OCI-LY7 (cell line): ENCODE results near the gene PLPPR1. TPM values are rescaled to one million over a fixed set of nuclear protein-coding genes. Genes with fewer than 3 reads are reported as not detected.

Experiments
- BruUV-seq: library from RNA; stranded (reverse); fragments of 400-500 nt; replicated peaks from 2 replicates; lab custom pipeline; 2021; lab: Mats Ljungman, UMichigan
- CTCF ChIA-PET: fragments of 300-600 bp; sonication (Branson Sonifier 250); formaldehyde crosslinking; loops from one replicate; lab custom pipeline; 2022; ENCODE audit warnings: antibody characterized with exemption; ENCODE audit not compliant: unreplicated experiment; lab: Charles Lee
- POLR2A ChIA-PET: fragments of 300-600 bp; sonication (Branson Sonifier 250); formaldehyde crosslinking; loops from one replicate; lab custom pipeline; 2022; ENCODE audit warnings: antibody characterized with exemption; lab: Charles Lee
- DNase-seq: peaks from one replicate; pipeline ENCODE4 v3.0.0-alpha.2; 2015; ENCODE audit warnings: low spot score
- H2AFZ ChIP-seq: fragments of 200-600 bp; sonication (generic), shearing (Covaris generic); 2 replicates; pipeline ENCODE4 v1.6.1; 2014; ENCODE audit warnings: mild to moderate bottlenecking, antibody characterized with exemption, low read length, moderate library complexity
- H3K27ac ChIP-seq: fragments of 200-600 bp; sonication (generic); 2 replicates; pipeline ENCODE4 v1.5.1; 2014; ENCODE audit warnings: mixed run types, low read depth, mild to moderate bottlenecking, moderate library complexity, low read length, inconsistent platforms; ENCODE audit not compliant: poor library complexity, severe bottlenecking
- H3K36me3 ChIP-seq: fragments of 200-600 bp; sonication (generic); 2 replicates; pipeline ENCODE4 v1.6.1; 2014; ENCODE audit warnings: mild to moderate bottlenecking, antibody characterized with exemption, low read length, moderate library complexity, mixed read lengths; ENCODE audit not compliant: insufficient read depth
- H3K4me1 ChIP-seq: fragments of 200-600 bp; sonication (generic); 2 replicates; pipeline ENCODE4 v1.5.1; 2014; ENCODE audit warnings: mild to moderate bottlenecking, low read length; ENCODE audit not compliant: insufficient read depth, poor library complexity, severe bottlenecking
- H3K4me2 ChIP-seq: fragments of 200-600 bp; sonication (generic); 2 replicates; pipeline ENCODE4 v1.6.1; 2014; ENCODE audit warnings: mild to moderate bottlenecking, low read length
- H3K4me3 ChIP-seq: fragments of 200-600 bp; sonication (generic); 2 replicates; pipeline ENCODE4 v1.5.1; 2014; ENCODE audit warnings: mild to moderate bottlenecking, low read depth, low read length; ENCODE audit not compliant: poor library complexity, severe bottlenecking
- H3K79me2 ChIP-seq: fragments of 200-600 bp; sonication (generic); 2 replicates; pipeline ENCODE4 v1.6.1; 2016; ENCODE audit warnings: low read depth, mild to moderate bottlenecking, low read length, moderate library complexity, mixed read lengths; ENCODE audit not compliant: insufficient read depth
- H3K9me2 ChIP-seq: fragments of 200-600 bp; sonication (generic); 2 replicates; pipeline ENCODE4 v1.6.1; 2016; ENCODE audit warnings: mild to moderate bottlenecking, low read length, mixed read lengths; ENCODE audit not compliant: insufficient read depth
- H3K9me3 ChIP-seq: fragments of 200-600 bp; sonication (generic); 2 replicates; pipeline ENCODE4 v1.6.1; 2014; ENCODE audit warnings: mild to moderate bottlenecking, mixed run types, low read length, mixed read lengths
- H4K20me1 ChIP-seq: fragments of 200-600 bp; sonication (generic); 2 replicates; pipeline ENCODE4 v1.6.1; 2014; ENCODE audit warnings: mild to moderate bottlenecking, antibody characterized with exemption, low read length, moderate library complexity, mixed read lengths; ENCODE audit not compliant: insufficient read depth
- EZH2phosphoT487 ChIP-seq: fragments of 200-600 bp; sonication (generic); IDR thresholded peaks from 2 replicates; pipeline ENCODE4 v1.6.1; 2018; ENCODE audit warnings: low read depth, borderline replicate concordance, mild to moderate bottlenecking, mixed run types, antibody characterized with exemption, low read length, moderate library complexity, mixed read lengths
- intact Hi-C: fragments of 100-400 bp; cut with micrococcal nuclease; formaldehyde crosslinking; loops from one replicate; pipeline ENCODE4 v1.10.0; 2022; ENCODE audit not compliant: unreplicated experiment
- total RNA-seq, 2 experiments: library from RNA; depleted of rRNA in 1 of 2; stranded (reverse); fragments of >200 nt in 1 of 2; shearing (Covaris generic) in 1 of 2; gene quantifications; 2 replicates each; pipeline ENCODE4 v1.2.3, GENCODE V29; 2014 to 2022
- TF ChIP-seq, protein P1 (sequence below): fragments of 200-600 bp; sonication (generic); conservative IDR thresholded peaks from 2 replicates; pipeline ENCODE4 v1.5.1; 2014; ENCODE audit warnings: mild to moderate bottlenecking, antibody characterized with exemption, low read length, moderate library complexity, mixed read lengths

PLPPR1 gene
- total RNA-seq, 2 experiments from 2014 or later = not detected

DNA sequence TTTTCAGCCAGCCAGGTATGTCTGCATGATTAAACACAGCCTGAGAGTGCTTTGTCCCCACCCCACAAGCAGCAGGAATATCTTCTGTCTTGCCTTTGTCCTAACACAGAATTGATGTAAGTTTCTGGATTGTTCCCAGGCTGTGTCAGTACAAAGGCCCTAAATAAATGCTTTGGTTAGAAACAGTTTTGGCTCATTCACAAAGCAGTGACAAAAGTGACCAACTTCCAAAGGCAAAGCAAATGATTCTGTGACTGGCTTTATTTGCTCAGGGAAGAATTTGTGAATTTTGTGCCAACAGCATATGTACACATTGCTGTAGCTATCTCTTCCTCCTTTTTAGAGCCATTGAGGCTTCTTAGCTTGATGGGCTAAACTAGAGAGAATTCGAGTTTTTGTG, 133.7 kb downstream of the PLPPR1 start:
- BruUV-seq = no TSS peak
- Histone ChIP-seq H3K9me2 (no peaks in the 10 kb centered on the region), H3K27ac (no peak overlapping the region), H3K4me3 (no peak overlapping the region), H3K4me1 (no peaks in the 10 kb centered on the region), H3K36me3 (no peaks in the 10 kb centered on the region), H3K9me3 (no peaks in the 10 kb centered on the region), H3K4me2 (no peak overlapping the region), H4K20me1 (no peaks in the 10 kb centered on the region), H2AFZ (no peak overlapping the region), H3K79me2 (no peaks in the 10 kb centered on the region)
- no peak for TF ChIP-seq EZH2phosphoT487
- TF ChIP-seq, protein P1, sequence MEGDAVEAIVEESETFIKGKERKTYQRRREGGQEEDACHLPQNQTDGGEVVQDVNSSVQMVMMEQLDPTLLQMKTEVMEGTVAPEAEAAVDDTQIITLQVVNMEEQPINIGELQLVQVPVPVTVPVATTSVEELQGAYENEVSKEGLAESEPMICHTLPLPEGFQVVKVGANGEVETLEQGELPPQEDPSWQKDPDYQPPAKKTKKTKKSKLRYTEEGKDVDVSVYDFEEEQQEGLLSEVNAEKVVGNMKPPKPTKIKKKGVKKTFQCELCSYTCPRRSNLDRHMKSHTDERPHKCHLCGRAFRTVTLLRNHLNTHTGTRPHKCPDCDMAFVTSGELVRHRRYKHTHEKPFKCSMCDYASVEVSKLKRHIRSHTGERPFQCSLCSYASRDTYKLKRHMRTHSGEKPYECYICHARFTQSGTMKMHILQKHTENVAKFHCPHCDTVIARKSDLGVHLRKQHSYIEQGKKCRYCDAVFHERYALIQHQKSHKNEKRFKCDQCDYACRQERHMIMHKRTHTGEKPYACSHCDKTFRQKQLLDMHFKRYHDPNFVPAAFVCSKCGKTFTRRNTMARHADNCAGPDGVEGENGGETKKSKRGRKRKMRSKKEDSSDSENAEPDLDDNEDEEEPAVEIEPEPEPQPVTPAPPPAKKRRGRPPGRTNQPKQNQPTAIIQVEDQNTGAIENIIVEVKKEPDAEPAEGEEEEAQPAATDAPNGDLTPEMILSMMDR = no peak
- DNase-seq = no peak
- intact Hi-C loops = no loop called here
- CTCF ChIA-PET = no interaction called here
- POLR2A ChIA-PET = no interaction called here

DNA sequence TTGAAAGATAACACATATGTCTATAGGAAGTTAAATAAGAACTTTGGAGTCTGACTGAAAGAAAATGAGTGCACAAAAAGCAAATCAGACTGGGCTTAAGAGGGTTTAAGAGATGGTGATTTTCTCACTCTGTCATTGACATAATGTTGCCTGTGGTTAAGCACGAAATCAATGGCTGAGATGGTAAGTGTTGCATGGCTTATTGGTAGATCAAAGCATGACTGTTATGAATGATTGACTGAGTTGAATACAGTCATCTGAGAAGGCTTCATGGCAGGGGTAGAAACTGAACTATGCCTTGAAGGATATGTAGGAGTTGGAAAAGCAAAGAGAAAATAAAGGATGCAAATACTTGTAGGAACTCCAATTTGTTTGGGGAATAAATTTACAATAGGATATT, 136.6 kb downstream of the PLPPR1 start:
- DNase-seq = no peak
- Histone ChIP-seq H4K20me1 (no peaks in the 10 kb centered on the region), H3K79me2 (no peaks in the 10 kb centered on the region), H3K9me3 (no peaks in the 10 kb centered on the region), H3K4me1 (no peaks in the 10 kb centered on the region), H3K4me2 (no peak overlapping the region), H3K36me3 (no peaks in the 10 kb centered on the region), H3K9me2 (no peaks in the 10 kb centered on the region), H3K4me3 (no peak overlapping the region), H2AFZ (no peak overlapping the region), H3K27ac (no peak overlapping the region)
- TF ChIP-seq, protein P1 = no peak
- no peak for TF ChIP-seq EZH2phosphoT487
- intact Hi-C loops = no loop called here
- ChIA-PET POLR2A (no interaction called here), CTCF (no interaction called here)
- no TSS peak for BruUV-seq

DNA sequence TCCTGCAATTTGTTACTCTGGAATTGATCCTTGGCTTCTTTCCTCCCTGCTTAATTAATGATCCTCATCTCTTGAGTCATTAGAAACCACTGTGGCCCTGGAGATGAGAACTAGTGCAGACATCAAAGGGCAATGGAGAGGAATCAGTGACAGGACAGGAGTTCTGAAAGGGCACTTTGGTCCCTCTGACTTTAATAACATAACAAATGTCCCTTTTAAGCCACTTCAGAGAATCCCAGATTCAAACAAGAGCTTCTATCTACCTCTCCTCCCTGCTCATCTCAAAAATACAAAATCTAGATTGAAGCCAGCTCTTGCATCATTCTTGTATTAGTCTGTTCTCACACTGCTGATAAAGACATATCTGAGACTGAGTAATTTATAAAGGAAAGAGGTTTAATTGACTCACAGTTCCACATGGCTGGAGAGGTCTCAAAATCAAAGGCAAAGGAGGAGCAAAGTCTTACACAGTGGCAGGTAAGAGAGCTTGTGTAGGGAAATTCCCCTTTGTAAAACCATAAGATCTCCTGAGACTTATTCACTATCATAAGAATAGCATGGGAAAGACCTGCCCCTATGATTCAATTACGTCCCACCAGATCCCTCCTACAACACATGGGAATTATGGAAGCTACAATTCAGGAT, 139.1 kb downstream of the PLPPR1 start:
- no peaks in the 10 kb centered on the region for H3K4me1 ChIP-seq
- no peaks in the 10 kb centered on the region for H4K20me1 ChIP-seq
- no peak for DNase-seq
- H3K79me2 ChIP-seq = no peaks in the 10 kb centered on the region
- H3K9me2 ChIP-seq = no peaks in the 10 kb centered on the region
- H3K4me3 ChIP-seq = no peak overlapping the region
- CTCF ChIA-PET = no interaction called here
- intact Hi-C loops = no loop called here
- no peak overlapping the region for H2AFZ ChIP-seq
- no peaks in the 10 kb centered on the region for H3K9me3 ChIP-seq
- no peak overlapping the region for H3K27ac ChIP-seq
- BruUV-seq = no TSS peak
- no peaks in the 10 kb centered on the region for H3K36me3 ChIP-seq
- H3K4me2 ChIP-seq = no peak overlapping the region
- POLR2A ChIA-PET = no interaction called here
- TF ChIP-seq EZH2phosphoT487 = no peak
- TF ChIP-seq, protein P1 = no peak
